Measurements from ENCODE around the gene ARPIN. TPM values are rescaled to one million over a fixed set of nuclear protein-coding genes. Genes with fewer than 3 reads are reported as not detected.

ARPIN gene
- total RNA-seq, 3 donors from 2014 or later, result 39.0 to 45.8 (median 43.0) TPM

DNA sequence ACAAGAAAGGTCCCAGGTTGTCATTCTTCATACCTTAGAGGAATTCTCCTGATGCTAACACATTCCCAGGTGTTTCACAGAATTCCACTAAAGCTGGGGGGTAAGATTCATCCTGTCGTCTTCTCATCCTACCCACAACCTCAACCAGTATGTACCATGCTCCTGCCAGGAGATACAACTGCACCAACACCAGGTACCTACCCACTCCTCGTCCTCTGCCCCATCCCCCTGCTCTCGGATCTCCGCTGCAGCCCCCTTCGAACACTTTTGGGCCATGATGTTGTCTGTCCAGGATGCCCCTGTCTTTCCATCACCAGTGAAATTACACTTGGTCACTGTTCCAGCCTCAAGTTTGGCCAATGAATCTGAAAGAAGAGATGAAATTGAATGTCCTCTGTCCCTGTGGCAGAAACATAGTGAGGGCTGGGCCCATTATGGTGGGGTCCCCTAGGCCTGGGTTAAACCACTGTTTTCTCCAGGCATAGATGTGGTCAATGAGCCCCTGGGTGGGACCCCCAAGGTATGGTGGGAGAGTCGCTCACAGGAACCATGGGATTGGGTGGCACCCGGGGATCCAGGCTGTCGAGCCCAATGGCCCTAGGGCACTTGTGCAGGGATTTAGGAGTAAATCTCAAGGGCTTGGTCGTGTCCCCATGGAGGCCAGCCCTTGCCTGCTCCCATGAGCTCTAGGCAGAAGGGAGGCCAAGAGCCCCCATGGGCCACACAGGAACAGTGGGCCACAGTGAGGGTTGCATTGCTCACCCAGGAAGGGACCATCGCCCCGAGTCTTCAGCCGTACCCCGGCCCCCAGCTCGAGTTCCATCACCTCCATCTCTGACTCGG, 9.5 kb downstream of the ARPIN start:
- intact Hi-C loops (cut with DNase I, micrococcal nuclease), result loop anchor here in 1 of 2 donors (10.0 kb wide), 1 partner anchor 172 kb away; no protein-coding TSS in a partner anchor
- Histone ChIP-seq H3K36me3 (ENCODE audit: low read depth) (no peaks in the 10 kb centered on the region), H3K4me3 (no peak overlapping the region), H3K9me3 (no peaks in the 10 kb centered on the region), H3K4me1 (ENCODE audit: low read depth) (no peaks in the 10 kb centered on the region)
- ATAC-seq (no peak), DNase-seq (no peak)
- TF ChIP-seq, protein P1, sequence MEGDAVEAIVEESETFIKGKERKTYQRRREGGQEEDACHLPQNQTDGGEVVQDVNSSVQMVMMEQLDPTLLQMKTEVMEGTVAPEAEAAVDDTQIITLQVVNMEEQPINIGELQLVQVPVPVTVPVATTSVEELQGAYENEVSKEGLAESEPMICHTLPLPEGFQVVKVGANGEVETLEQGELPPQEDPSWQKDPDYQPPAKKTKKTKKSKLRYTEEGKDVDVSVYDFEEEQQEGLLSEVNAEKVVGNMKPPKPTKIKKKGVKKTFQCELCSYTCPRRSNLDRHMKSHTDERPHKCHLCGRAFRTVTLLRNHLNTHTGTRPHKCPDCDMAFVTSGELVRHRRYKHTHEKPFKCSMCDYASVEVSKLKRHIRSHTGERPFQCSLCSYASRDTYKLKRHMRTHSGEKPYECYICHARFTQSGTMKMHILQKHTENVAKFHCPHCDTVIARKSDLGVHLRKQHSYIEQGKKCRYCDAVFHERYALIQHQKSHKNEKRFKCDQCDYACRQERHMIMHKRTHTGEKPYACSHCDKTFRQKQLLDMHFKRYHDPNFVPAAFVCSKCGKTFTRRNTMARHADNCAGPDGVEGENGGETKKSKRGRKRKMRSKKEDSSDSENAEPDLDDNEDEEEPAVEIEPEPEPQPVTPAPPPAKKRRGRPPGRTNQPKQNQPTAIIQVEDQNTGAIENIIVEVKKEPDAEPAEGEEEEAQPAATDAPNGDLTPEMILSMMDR (IDR thresholded peaks at IDR 0.05), result no peak

DNA sequence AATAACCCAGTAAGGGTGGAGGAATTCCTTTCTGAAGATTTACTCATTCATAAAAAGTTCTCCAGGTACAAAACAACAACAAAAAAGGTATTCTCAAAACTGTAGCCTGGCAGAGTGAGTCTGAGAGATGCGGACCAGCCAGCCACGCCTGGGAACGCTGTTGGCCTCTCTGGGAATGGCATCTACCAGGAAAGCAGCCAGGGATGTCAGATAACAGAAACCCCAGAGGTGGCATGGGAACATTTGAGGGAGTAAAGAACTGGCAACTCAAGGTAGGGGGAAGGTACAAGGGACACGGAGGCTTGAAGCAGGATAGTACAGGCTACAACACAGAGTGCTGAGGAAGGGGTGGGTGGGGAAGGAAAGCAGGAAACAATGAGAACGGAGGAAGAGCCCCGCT, 11.9 kb downstream of the ARPIN start:
- TF ChIP-seq, protein P1 (IDR thresholded peaks at IDR 0.05), result no peak
- Histone ChIP-seq H3K9me3 (no peaks in the 10 kb centered on the region), H3K4me1 (ENCODE audit: low read depth) (no peaks in the 10 kb centered on the region), H3K4me3 (no peak overlapping the region), H3K36me3 (ENCODE audit: low read depth) (no peaks in the 10 kb centered on the region)
- DNase-seq, result no peak
- intact Hi-C loops (cut with DNase I, micrococcal nuclease), result loop anchor here in 1 of 2 donors (10.0 kb wide), 1 partner anchor 174 kb away; no protein-coding TSS in a partner anchor
- no peak for ATAC-seq

DNA sequence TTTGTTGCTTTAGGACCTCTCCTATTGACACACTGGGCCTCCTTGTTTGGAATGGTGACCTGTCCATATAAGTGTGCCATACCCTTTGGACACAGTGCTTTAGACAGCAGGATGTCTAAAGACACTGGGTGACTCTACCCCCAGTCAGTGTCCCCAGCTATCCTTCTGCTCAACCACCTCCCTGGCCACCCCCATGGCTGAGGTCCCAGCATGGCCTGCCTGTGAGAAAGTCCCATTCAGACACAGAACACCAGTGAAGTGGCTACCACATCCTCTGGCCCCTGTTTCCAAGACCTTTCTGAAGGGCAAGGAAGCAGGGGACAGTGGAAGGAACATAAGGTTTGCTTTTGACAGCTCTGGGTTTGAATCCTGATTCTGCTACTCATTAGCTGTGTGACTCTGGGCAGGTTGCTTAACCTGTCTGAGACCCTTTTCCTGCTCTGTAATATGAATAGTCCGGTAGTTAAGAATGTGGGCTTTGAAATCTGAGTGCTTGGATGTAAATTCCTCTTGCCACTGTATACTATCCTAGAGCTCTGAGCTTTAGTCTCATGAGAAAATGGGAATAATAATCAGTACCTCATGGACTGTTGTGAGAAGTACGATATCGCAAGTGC, 12.7 kb downstream of the ARPIN start:
- H3K36me3 ChIP-seq (ENCODE audit: low read depth), result no peaks in the 10 kb centered on the region
- intact Hi-C loops (cut with DNase I, micrococcal nuclease), result loop anchor here (10.0 kb wide), 1 partner anchor 175 kb away; no protein-coding TSS in a partner anchor
- no peaks in the 10 kb centered on the region for H3K9me3 ChIP-seq
- H3K4me3 ChIP-seq, result no peak overlapping the region
- DNase-seq, result no peak
- H3K4me1 ChIP-seq (ENCODE audit: low read depth), result peaks cover 3% of the 10 kb centered on the region
- TF ChIP-seq, protein P1 (IDR thresholded peaks at IDR 0.05), result no peak
- peak; percentile 12 for ATAC-seq

DNA sequence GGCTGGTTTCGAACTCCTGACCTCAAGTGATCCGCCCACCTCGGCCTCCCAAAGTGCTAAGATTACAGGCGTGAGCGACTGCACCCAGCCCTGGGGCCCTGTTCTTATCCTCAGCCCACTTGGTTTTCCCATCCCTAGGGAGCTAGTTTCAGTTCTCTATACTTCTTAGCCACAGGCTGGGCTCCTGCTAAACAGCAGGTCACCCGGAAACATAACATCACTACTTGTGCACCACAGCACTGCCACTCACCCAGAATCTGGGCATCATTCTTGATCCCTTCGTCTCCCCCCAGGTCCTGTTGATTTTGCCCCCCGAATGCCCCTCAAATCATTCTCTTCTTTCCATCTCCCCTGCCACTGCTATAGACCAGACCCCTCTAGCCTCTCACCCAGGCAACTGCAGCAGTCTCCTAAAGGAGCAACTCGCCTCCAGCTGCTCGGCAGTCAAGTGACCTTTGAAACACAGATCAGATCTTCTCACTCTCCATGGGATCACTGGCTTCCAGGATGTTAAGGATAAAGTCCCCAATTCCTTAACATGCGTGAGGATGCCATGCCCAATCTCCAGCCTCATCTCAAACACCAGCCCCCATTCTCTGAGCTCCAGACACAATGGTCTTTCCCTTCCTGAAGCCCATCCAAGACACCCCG, 13.3 kb downstream of the ARPIN start:
- Histone ChIP-seq H3K9me3 (no peaks in the 10 kb centered on the region), H3K4me1 (ENCODE audit: low read depth) (peaks cover 9% of the 10 kb centered on the region), H3K36me3 (ENCODE audit: low read depth) (no peaks in the 10 kb centered on the region), H3K4me3 (no peak overlapping the region)
- TF ChIP-seq, protein P1 (IDR thresholded peaks at IDR 0.05), result no peak
- DNase-seq, result no peak
- ATAC-seq, result peak; percentile 53
- intact Hi-C loops (cut with DNase I, micrococcal nuclease), result loop anchor here in 1 of 2 donors (10.0 kb wide), 1 partner anchor 175 kb away; no protein-coding TSS in a partner anchor

DNA sequence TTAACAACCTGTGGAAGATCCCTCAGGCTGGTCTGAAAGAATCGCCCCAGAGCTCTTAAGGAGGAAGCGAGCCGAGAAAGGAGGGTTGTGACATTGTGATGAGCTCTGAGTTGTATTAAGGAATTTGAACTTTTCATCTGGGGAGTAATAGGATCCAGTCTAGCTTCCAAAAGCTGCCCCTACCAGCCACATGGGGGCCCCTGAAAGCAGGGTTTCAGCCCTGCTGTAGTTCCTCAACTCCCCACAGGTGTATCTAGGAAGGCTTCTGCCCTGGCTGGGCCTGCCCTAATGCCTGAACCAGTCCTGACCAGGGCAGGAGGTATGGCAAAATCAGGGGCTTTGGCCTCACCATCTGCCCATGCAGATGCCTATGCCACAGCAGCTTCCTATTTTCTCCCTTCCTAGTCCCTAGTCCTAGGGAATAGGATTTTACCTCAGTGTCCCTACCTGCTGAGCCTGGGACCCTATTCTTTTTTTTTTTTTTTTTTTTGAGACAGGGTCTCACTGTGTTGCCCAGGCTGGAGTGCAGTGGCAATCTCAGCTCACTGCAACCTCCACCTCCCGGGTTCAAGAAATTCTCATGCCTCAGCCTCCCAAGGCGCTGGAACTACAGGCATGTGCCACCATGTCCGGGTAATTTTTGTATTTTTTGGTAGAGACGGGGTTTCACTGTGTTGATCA, 14.0 kb downstream of the ARPIN start:
- peak; percentile 57 for ATAC-seq
- Histone ChIP-seq H3K9me3 (no peaks in the 10 kb centered on the region), H3K4me3 (no peak overlapping the region), H3K4me1 (ENCODE audit: low read depth) (peaks cover 9% of the 10 kb centered on the region), H3K36me3 (ENCODE audit: low read depth) (no peaks in the 10 kb centered on the region)
- intact Hi-C loops (cut with DNase I, micrococcal nuclease), result loop anchor here in 1 of 2 donors (10.0 kb wide), 1 partner anchor 176 kb away; no protein-coding TSS in a partner anchor
- DNase-seq, result peak in 2 of 3 donors; percentile 48 to 57
- TF ChIP-seq, protein P1 (IDR thresholded peaks at IDR 0.05), result no peak
